ENCODE results near the gene FTCDNL1. TPM values are rescaled to one million over a fixed set of nuclear protein-coding genes. Genes with fewer than 3 reads are reported as not detected.

FTCDNL1 gene
- total and polyA plus RNA-seq, 2 of the 13 experiments (the other 11 are each of a cell fraction or from before 2014, with no cell fraction given): 0.98 to 1.4 TPM

DNA sequence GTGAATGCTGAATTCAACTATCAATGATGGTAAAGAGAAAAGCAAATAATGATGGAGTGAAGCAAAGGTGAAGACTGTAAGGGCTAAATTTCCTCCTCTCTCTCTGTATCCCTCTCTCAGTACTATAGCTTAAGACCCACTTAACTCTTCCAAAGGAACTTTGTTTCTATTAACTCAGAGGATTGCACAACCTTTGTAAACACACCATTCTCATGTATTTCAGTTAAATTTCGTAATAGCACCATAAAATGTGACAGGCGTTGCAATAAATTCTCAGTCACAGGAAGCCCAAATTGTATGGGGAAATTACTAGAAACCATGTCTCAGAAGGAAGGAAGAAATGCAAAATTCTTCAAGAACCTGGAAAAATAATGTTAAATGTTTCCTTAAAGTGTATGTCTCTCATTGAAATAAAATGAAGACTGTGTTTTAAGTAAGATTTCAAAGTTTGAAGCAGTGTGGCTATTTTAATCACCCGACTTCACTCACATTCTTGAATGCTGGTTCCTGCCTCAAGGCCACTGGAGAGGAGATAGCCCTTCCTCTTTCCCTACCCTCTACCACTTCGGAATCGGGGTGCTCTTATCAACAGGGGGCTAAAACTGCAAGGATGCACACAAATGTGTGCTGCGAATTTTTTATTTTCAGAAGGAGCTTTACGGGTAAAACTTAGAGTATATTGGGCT is 112.1 kb downstream of the FTCDNL1 start (continued):
- TF ChIP-seq, protein P1, sequence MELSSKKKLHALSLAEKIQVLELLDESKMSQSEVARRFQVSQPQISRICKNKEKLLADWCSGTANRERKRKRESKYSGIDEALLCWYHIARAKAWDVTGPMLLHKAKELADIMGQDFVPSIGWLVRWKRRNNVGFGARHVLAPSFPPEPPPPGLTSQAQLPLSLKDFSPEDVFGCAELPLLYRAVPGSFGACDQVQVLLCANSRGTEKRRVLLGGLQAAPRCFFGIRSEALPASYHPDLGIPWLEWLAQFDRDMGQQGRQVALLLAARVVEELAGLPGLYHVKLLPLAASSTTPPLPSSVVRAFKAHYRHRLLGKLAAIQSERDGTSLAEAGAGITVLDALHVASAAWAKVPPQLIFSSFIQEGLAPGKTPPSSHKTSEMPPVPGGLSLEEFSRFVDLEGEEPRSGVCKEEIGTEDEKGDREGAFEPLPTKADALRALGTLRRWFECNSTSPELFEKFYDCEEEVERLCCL (CRISPR knock-in tag; IDR thresholded peaks at IDR 0.05; ENCODE audit: borderline replicate concordance): no peak
- TF ChIP-seq, protein P2, sequence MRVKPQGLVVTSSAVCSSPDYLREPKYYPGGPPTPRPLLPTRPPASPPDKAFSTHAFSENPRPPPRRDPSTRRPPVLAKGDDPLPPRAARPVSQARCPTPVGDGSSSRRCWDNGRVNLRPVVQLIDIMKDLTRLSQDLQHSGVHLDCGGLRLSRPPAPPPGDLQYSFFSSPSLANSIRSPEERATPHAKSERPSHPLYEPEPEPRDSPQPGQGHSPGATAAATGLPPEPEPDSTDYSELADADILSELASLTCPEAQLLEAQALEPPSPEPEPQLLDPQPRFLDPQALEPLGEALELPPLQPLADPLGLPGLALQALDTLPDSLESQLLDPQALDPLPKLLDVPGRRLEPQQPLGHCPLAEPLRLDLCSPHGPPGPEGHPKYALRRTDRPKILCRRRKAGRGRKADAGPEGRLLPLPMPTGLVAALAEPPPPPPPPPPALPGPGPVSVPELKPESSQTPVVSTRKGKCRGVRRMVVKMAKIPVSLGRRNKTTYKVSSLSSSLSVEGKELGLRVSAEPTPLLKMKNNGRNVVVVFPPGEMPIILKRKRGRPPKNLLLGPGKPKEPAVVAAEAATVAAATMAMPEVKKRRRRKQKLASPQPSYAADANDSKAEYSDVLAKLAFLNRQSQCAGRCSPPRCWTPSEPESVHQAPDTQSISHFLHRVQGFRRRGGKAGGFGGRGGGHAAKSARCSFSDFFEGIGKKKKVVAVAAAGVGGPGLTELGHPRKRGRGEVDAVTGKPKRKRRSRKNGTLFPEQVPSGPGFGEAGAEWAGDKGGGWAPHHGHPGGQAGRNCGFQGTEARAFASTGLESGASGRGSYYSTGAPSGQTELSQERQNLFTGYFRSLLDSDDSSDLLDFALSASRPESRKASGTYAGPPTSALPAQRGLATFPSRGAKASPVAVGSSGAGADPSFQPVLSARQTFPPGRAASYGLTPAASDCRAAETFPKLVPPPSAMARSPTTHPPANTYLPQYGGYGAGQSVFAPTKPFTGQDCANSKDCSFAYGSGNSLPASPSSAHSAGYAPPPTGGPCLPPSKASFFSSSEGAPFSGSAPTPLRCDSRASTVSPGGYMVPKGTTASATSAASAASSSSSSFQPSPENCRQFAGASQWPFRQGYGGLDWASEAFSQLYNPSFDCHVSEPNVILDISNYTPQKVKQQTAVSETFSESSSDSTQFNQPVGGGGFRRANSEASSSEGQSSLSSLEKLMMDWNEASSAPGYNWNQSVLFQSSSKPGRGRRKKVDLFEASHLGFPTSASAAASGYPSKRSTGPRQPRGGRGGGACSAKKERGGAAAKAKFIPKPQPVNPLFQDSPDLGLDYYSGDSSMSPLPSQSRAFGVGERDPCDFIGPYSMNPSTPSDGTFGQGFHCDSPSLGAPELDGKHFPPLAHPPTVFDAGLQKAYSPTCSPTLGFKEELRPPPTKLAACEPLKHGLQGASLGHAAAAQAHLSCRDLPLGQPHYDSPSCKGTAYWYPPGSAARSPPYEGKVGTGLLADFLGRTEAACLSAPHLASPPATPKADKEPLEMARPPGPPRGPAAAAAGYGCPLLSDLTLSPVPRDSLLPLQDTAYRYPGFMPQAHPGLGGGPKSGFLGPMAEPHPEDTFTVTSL (CRISPR knock-in tag; IDR thresholded peaks at IDR 0.05; ENCODE audit: borderline replicate concordance): peak; percentile 97
- TF ChIP-seq CBX2 (IDR thresholded peaks at IDR 0.05; ENCODE audit: low read depth, low read length): no peak
- no peak for TF ChIP-seq CBX2 (CRISPR knock-in tag; IDR thresholded peaks at IDR 0.05; ENCODE audit: low read depth)
- TF ChIP-seq, protein P3, sequence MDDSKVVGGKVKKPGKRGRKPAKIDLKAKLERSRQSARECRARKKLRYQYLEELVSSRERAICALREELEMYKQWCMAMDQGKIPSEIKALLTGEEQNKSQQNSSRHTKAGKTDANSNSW (CRISPR knock-in tag; IDR thresholded peaks at IDR 0.05; ENCODE audit: borderline replicate concordance): no peak
- no peak for TF ChIP-seq NR2F1 (CRISPR knock-in tag; IDR thresholded peaks at IDR 0.05)
- no peak for TF ChIP-seq ZMYM2 (CRISPR knock-in tag; IDR thresholded peaks at IDR 0.05)
- TF ChIP-seq, protein P4, sequence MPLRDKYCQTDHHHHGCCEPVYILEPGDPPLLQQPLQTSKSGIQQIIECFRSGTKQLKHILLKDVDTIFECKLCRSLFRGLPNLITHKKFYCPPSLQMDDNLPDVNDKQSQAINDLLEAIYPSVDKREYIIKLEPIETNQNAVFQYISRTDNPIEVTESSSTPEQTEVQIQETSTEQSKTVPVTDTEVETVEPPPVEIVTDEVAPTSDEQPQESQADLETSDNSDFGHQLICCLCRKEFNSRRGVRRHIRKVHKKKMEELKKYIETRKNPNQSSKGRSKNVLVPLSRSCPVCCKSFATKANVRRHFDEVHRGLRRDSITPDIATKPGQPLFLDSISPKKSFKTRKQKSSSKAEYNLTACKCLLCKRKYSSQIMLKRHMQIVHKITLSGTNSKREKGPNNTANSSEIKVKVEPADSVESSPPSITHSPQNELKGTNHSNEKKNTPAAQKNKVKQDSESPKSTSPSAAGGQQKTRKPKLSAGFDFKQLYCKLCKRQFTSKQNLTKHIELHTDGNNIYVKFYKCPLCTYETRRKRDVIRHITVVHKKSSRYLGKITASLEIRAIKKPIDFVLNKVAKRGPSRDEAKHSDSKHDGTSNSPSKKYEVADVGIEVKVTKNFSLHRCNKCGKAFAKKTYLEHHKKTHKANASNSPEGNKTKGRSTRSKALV (CRISPR knock-in tag; IDR thresholded peaks at IDR 0.05): no peak
- no peak for TF ChIP-seq KDM2A (CRISPR knock-in tag; IDR thresholded peaks at IDR 0.05; ENCODE audit: borderline replicate concordance, low read depth)
- TF ChIP-seq, protein P5, sequence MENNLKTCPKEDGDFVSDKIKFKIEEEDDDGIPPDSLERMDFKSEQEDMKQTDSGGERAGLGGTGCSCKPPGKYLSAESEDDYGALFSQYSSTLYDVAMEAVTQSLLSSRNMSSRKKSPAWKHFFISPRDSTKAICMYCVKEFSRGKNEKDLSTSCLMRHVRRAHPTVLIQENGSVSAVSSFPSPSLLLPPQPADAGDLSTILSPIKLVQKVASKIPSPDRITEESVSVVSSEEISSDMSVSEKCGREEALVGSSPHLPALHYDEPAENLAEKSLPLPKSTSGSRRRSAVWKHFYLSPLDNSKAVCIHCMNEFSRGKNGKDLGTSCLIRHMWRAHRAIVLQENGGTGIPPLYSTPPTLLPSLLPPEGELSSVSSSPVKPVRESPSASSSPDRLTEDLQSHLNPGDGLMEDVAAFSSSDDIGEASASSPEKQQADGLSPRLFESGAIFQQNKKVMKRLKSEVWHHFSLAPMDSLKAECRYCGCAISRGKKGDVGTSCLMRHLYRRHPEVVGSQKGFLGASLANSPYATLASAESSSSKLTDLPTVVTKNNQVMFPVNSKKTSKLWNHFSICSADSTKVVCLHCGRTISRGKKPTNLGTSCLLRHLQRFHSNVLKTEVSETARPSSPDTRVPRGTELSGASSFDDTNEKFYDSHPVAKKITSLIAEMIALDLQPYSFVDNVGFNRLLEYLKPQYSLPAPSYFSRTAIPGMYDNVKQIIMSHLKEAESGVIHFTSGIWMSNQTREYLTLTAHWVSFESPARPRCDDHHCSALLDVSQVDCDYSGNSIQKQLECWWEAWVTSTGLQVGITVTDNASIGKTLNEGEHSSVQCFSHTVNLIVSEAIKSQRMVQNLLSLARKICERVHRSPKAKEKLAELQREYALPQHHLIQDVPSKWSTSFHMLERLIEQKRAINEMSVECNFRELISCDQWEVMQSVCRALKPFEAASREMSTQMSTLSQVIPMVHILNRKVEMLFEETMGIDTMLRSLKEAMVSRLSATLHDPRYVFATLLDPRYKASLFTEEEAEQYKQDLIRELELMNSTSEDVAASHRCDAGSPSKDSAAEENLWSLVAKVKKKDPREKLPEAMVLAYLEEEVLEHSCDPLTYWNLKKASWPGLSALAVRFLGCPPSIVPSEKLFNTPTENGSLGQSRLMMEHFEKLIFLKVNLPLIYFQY (CRISPR knock-in tag; IDR thresholded peaks at IDR 0.05; ENCODE audit: borderline replicate concordance): peak; percentile 83; the same call in 1 of the 2 replicates
- TF ChIP-seq, protein P6, sequence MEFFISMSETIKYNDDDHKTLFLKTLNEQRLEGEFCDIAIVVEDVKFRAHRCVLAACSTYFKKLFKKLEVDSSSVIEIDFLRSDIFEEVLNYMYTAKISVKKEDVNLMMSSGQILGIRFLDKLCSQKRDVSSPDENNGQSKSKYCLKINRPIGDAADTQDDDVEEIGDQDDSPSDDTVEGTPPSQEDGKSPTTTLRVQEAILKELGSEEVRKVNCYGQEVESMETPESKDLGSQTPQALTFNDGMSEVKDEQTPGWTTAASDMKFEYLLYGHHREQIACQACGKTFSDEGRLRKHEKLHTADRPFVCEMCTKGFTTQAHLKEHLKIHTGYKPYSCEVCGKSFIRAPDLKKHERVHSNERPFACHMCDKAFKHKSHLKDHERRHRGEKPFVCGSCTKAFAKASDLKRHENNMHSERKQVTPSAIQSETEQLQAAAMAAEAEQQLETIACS (CRISPR knock-in tag; IDR thresholded peaks at IDR 0.05): no peak
- no peak for TF ChIP-seq NCOA1 (CRISPR knock-in tag; IDR thresholded peaks at IDR 0.05)
